NT2/D1 (cell line): ENCODE data around the gene OGFR.

ENCODE experiments used
- SUZ12 ChIP-seq: IDR thresholded peaks from 2 replicates; pipeline ENCODE4 v1.6.1; 2011; ENCODE audit not compliant: insufficient read length, insufficient read depth; ENCODE audit errors: extremely low read depth
- ZNF274 ChIP-seq: IDR thresholded peaks from 2 replicates; pipeline ENCODE4 v1.6.1; 2011; ENCODE audit warnings: mild to moderate bottlenecking, low read depth, low read length

GRCh38 chr20:62799036-62799435 is 5.6 kb upstream of the OGFR start:
- TF ChIP-seq SUZ12: no peak
- TF ChIP-seq ZNF274: no peak
